ENCODE results near the gene KIF20A.
A peak's percentile ranks its signal among the peaks of the same experiment; 100 is the strongest.
"Not testable (repeated sequence)": the region's sequence is repeated elsewhere in the genome, so short reads cannot be mapped to it uniquely, and the experiment has no call there.

The KIF20A gene

DNA sequence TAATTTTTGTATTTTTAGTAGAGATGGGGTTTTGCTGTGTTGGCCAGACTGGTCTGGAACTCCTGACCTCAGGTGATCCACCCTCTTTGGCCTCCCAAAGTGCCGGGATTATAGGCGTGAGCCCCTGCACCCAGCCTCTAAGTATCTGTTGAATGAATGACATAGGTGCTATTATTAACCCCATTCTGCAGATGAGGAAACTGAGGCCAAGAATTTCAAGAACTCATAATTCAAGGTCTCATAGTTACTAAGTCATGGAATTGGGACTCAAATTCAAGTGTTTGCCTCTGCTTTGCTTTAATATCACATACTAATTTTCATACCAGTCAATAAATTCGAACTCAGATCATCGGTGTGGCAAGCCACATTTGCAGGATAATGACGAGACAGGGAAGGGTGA lies 1.9 kb downstream of the KIF20A start:
- Histone ChIP-seq H3K36me3 (ENCODE audit: control insufficient read depth in 1 of 2, insufficient read depth in 2 of 2, low read length in 2 of 2) (peaks cover 18 to 45% of the 10 kb centered on the region in 2 donors), H3K27me3 (ENCODE audit: control insufficient read depth in 1 of 2, insufficient read depth in 2 of 2, low read length in 2 of 2) (no peaks in the 10 kb centered on the region)

DNA sequence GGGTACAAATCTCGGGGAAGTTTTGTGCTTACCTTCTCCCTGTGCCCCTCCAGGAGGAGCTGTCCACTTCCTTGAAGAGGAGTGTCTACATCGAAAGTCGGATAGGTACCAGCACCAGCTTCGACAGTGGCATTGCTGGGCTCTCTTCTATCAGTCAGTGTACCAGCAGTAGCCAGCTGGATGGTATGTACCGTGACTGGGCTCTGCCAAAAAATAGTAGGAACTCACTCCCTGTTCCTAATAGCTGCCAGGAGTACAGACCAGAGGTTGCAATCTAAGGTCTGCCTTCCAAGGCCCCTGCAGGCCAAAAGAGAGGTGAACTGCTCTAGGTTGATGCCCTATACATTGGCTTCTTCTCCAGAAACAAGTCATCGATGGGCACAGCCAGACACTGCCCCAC lies 3.9 kb downstream of the KIF20A start:
- Histone ChIP-seq H3K9ac (ENCODE audit: low read depth in 1 of 2, low read length in 2 of 2) (no peak overlapping the region), H3K9me3 (ENCODE audit: control insufficient read depth in 1 of 2, low read length in 2 of 2) (no peaks in the 10 kb centered on the region), H3K4me3 (ENCODE audit: low read depth in 1 of 2, low read length in 2 of 2) (no peak overlapping the region), H3K27ac (ENCODE audit: low read depth, low read length) (no peak overlapping the region), H3K27me3 (ENCODE audit: control insufficient read depth in 1 of 2, insufficient read depth in 2 of 2, low read length in 2 of 2) (no peaks in the 10 kb centered on the region), H3K4me1 (ENCODE audit: control insufficient read depth in 1 of 2, insufficient read depth in 2 of 2, low read length in 2 of 2) (peaks cover 9 to 14% of the 10 kb centered on the region in 2 donors), H3K36me3 (ENCODE audit: control insufficient read depth in 1 of 2, insufficient read depth in 2 of 2, low read length in 2 of 2) (peaks cover 25 to 61% of the 10 kb centered on the region in 2 donors)

More for the DNA sequence above, 1.9 kb downstream of the KIF20A start:
- Histone ChIP-seq H3K27ac (ENCODE audit: low read depth, low read length) (no peak overlapping the region), H3K9me3 (ENCODE audit: control insufficient read depth in 1 of 2, low read length in 2 of 2) (no peaks in the 10 kb centered on the region), H3K9ac (ENCODE audit: low read depth in 1 of 2, low read length in 2 of 2) (no peak overlapping the region), H3K4me1 (ENCODE audit: control insufficient read depth in 1 of 2, insufficient read depth in 2 of 2, low read length in 2 of 2) (peaks cover 15 to 20% of the 10 kb centered on the region in 2 donors), H3K4me3 (ENCODE audit: low read depth in 1 of 2, low read length in 2 of 2) (no peak overlapping the region)

DNA sequence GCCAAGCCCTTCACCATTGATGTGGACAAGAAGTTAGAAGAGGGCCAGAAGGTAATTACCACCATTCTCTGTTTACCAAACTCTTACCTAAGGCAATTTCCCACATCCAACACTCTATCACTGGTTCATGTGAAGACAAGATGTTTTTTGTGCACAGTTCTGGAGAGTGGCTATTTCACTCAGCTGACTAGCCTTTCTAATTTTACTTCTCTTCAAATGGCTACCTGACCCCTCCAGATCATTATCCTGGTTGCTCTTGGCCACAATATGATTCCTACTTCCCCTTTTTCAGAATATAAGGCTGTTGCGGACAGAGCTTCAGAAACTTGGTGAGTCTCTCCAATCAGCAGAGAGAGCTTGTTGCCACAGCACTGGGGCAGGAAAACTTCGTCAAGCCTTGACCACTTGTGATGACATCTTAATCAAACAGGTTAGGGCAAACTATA lies 7.1 kb downstream of the KIF20A start:
- Histone ChIP-seq H3K27ac (ENCODE audit: low read depth, low read length) (no peak overlapping the region), H3K9ac (ENCODE audit: low read depth in 1 of 2, low read length in 2 of 2) (no peak overlapping the region), H3K4me1 (ENCODE audit: control insufficient read depth in 1 of 2, insufficient read depth in 2 of 2, low read length in 2 of 2) (no peaks in the 10 kb centered on the region), H3K27me3 (ENCODE audit: control insufficient read depth in 1 of 2, insufficient read depth in 2 of 2, low read length in 2 of 2) (no peaks in the 10 kb centered on the region), H3K9me3 (ENCODE audit: control insufficient read depth in 1 of 2, low read length in 2 of 2) (no peaks in the 10 kb centered on the region), H3K4me3 (ENCODE audit: low read depth in 1 of 2, low read length in 2 of 2) (no peak overlapping the region), H3K36me3 (ENCODE audit: control insufficient read depth in 1 of 2, insufficient read depth in 2 of 2, low read length in 2 of 2) (peaks cover 44 to 84% of the 10 kb centered on the region in 2 donors)

DNA sequence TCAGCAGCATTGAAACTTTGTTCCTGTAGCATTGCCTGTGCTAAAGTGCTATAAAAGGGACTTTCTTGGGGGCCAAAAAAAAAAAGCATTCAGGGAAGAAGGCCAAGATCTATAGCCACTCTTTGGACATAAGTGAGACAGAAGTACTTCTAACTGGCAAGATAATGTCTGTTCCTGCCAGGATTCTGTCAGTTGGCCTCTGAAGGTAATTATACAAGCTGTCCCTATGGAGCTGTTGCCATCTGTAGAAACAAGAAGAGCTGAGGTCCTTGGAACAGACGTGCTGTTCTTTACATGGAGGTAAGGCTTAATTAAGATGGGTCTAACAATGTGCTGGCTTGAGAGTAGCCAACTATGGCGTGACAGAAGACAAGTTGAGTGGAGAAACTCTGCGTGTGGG lies 9.7 kb downstream of the KIF20A start:
- no peaks in the 10 kb centered on the region for H3K27me3 ChIP-seq (ENCODE audit: control insufficient read depth in 1 of 2, insufficient read depth in 2 of 2, low read length in 2 of 2)
- no peaks in the 10 kb centered on the region for H3K9me3 ChIP-seq (ENCODE audit: control insufficient read depth in 1 of 2, low read length in 2 of 2)
- H3K9ac ChIP-seq (ENCODE audit: low read depth in 1 of 2, low read length in 2 of 2) = no peak overlapping the region
- no peak overlapping the region for H3K27ac ChIP-seq (ENCODE audit: low read depth, low read length)
- no peak overlapping the region for H3K4me3 ChIP-seq (ENCODE audit: low read depth in 1 of 2, low read length in 2 of 2)
- H3K4me1 ChIP-seq (ENCODE audit: control insufficient read depth in 1 of 2, insufficient read depth in 2 of 2, low read length in 2 of 2) = no peaks in the 10 kb centered on the region
- peaks cover 50 to 82% of the 10 kb centered on the region in 2 donors for H3K36me3 ChIP-seq (ENCODE audit: control insufficient read depth in 1 of 2, insufficient read depth in 2 of 2, low read length in 2 of 2)

DNA sequence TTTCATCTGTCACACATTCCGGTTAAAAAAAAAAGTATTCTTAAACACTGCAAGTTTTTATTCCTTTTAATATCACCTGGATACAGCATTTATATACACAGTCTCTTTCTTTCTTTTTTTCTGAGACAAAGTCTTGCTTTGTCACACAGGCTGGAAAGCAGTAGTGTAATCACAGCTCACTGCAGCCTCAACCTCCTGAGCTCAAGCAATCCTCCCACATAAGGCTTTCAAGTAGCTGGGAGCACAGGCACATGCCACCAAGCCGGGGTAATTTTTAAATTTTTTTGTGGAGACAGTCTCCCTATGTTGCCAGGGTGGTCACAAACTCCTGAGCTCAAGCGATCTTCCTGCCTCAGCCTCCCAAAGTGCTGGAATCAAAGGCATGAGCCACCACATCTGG lies 13.9 kb downstream of the KIF20A start:
- Histone ChIP-seq H3K4me3 (ENCODE audit: low read depth in 1 of 2, low read length in 2 of 2) (no peak overlapping the region), H3K9me3 (ENCODE audit: control insufficient read depth in 1 of 2, low read length in 2 of 2) (no peaks in the 10 kb centered on the region), H3K27me3 (ENCODE audit: control insufficient read depth in 1 of 2, insufficient read depth in 2 of 2, low read length in 2 of 2) (no peaks in the 10 kb centered on the region), H3K4me1 (ENCODE audit: control insufficient read depth in 1 of 2, insufficient read depth in 2 of 2, low read length in 2 of 2) (no peaks in the 10 kb centered on the region), H3K27ac (ENCODE audit: low read depth, low read length) (no peak overlapping the region), H3K36me3 (ENCODE audit: control insufficient read depth in 1 of 2, insufficient read depth in 2 of 2, low read length in 2 of 2) (peaks cover 32 to 53% of the 10 kb centered on the region in 2 donors), H3K9ac (ENCODE audit: low read depth in 1 of 2, low read length in 2 of 2) (no peak overlapping the region)

DNA sequence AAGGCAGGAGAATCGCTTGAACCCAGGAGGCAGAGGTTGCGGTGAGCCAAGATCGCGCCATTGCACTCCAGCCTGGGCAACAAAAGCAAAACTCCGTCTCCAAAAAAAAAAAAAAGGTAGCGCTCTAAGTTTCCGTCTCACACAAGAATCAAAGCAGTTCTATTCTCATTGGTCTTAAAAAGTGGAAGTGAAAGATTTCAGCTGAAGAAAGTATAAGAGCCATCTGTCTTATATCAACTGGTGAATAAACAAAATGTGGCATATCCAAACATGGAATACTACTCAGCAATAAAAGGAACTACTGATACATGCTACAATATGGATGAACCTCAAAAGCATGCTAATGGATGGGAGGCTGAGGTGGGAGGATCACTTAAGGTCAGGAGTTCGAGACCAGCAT lies 14.9 kb downstream of the KIF20A start:
- H3K9ac ChIP-seq (ENCODE audit: low read depth in 1 of 2, low read length in 2 of 2); H3K4me3 ChIP-seq (ENCODE audit: low read depth in 1 of 2, low read length in 2 of 2); H3K27me3 ChIP-seq (ENCODE audit: control insufficient read depth in 1 of 2, insufficient read depth in 2 of 2, low read length in 2 of 2); H3K9me3 ChIP-seq (ENCODE audit: control insufficient read depth in 1 of 2, low read length in 2 of 2); H3K4me1 ChIP-seq (ENCODE audit: control insufficient read depth in 1 of 2, insufficient read depth in 2 of 2, low read length in 2 of 2); H3K27ac ChIP-seq (ENCODE audit: low read depth, low read length): not testable (repeated sequence)
- peaks cover 27 to 53% of the 10 kb centered on the region in 2 donors for H3K36me3 ChIP-seq (ENCODE audit: control insufficient read depth in 1 of 2, insufficient read depth in 2 of 2, low read length in 2 of 2)

DNA sequence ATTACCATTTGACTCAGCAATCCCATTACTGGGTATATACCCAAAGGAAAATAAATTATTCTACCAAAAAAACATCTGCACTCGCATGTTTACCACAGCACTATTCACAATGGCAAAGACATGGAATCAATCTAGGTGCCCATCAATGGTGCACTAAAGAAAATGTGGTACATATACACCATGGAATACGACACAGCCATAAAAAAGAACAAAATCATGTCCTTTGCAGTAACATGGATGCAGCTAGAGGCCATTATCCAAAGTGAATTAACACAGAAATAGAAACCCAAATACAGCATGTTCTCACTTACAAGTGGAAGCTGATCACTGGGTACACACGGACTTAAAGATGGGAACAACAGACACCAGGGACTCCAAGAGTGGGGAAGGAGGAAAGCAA lies 32.1 kb downstream of the KIF20A start:
- Histone ChIP-seq H3K9me3 (ENCODE audit: control insufficient read depth in 1 of 2, low read length in 2 of 2) (no peaks in the 10 kb centered on the region), H3K27me3 (ENCODE audit: control insufficient read depth in 1 of 2, insufficient read depth in 2 of 2, low read length in 2 of 2) (no peaks in the 10 kb centered on the region), H3K36me3 (ENCODE audit: control insufficient read depth in 1 of 2, insufficient read depth in 2 of 2, low read length in 2 of 2) (peaks cover 0 to 7% of the 10 kb centered on the region in 2 donors), H3K4me3 (ENCODE audit: low read depth in 1 of 2, low read length in 2 of 2) (no peak overlapping the region), H3K4me1 (ENCODE audit: control insufficient read depth in 1 of 2, insufficient read depth in 2 of 2, low read length in 2 of 2) (peaks cover 6 to 18% of the 10 kb centered on the region in 2 donors), H3K9ac (ENCODE audit: low read depth in 1 of 2, low read length in 2 of 2) (no peak overlapping the region), H3K27ac (ENCODE audit: low read depth, low read length) (no peak overlapping the region)

DNA sequence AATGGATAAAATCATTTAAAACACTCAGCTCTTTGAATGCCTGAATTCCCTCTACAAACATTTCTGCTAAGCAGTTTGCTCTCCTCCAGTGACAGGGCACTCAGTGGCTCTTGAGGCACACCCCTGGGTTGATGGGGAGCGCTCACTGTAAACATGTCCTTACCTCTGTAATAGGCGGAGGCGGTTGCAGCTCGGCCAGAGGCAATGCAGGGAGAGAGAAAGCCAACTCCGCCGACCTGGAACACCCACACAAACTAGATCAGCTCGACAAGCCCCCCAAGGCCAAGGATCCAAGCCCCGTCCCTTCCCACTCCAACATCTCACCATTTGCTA lies 33.9 kb downstream of the KIF20A start:
- H3K36me3 ChIP-seq (ENCODE audit: control insufficient read depth in 1 of 2, insufficient read depth in 2 of 2, low read length in 2 of 2) = peaks cover 0 to 4% of the 10 kb centered on the region in 2 donors
- peak overlapping the region; percentile 91 to 100 for H3K4me3 ChIP-seq (ENCODE audit: low read depth in 1 of 2, low read length in 2 of 2)
- no peaks in the 10 kb centered on the region for H3K27me3 ChIP-seq (ENCODE audit: control insufficient read depth in 1 of 2, insufficient read depth in 2 of 2, low read length in 2 of 2)
- H3K4me1 ChIP-seq (ENCODE audit: control insufficient read depth in 1 of 2, insufficient read depth in 2 of 2, low read length in 2 of 2) = peaks cover 6 to 18% of the 10 kb centered on the region in 2 donors
- no peak overlapping the region for H3K27ac ChIP-seq (ENCODE audit: low read depth, low read length)
- peak overlapping the region; percentile 77 to 99 for H3K9ac ChIP-seq (ENCODE audit: low read depth in 1 of 2, low read length in 2 of 2)
- H3K9me3 ChIP-seq (ENCODE audit: control insufficient read depth in 1 of 2, low read length in 2 of 2) = no peaks in the 10 kb centered on the region

DNA sequence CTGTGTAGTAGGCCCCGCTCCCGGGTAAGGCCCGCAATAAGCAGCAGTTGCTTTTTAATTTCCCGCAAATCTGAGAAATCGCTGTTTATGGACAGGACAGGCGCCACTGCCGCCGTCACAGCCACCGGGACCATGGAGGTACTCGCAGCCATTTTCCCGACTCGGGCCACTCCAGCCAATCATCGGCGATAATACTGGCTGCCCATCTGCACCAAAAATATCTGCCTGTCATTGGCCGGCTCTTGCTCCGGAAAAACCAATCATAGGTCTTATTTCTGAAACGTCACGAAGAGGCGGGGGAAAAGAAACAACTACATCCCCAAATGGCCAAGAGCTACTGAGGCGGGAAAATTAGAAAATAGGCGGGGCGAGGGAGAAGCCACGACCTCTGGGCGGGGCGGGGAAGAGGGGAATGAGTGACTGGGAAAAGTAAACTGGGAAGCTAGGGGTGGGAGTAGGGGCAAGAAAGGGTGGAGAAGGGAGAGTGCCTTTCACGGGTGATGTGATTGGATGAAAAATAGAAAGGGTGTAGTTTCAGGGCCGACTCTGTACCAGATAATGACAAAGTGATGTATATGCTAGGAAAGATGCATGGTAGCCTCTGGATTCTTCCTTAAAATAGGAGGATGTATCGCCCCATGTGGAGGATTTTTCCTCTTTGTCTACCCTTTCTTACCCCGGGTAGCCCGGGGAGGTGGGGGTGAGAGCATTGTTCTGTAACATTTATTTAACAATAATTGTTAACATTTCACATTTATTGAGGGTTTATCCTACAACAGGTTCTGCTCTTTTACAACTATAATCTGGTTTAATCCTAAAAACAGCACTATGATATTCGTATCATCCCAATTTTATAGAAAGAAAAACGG lies 34.5 kb downstream of the KIF20A start, which contains the start of gene CDC23:
TSS of gene CDC23 (minus strand) at position 163 of the 869 bp plus-strand sequence. CDS start at position 152, 11 bp downstream.
- peak within 1 kb of the TSS; percentile 77 to 99 for H3K9ac ChIP-seq (ENCODE audit: low read depth in 1 of 2, low read length in 2 of 2)
- H3K4me3 ChIP-seq (ENCODE audit: low read depth in 1 of 2, low read length in 2 of 2) = peak within 1 kb of the TSS; percentile 91 to 100
- peaks cover 0 to 4% of the 10 kb centered on the region in 2 donors for H3K36me3 ChIP-seq (ENCODE audit: control insufficient read depth in 1 of 2, insufficient read depth in 2 of 2, low read length in 2 of 2)
- peaks cover 6 to 18% of the 10 kb centered on the region in 2 donors for H3K4me1 ChIP-seq (ENCODE audit: control insufficient read depth in 1 of 2, insufficient read depth in 2 of 2, low read length in 2 of 2)
- H3K9me3 ChIP-seq (ENCODE audit: control insufficient read depth in 1 of 2, low read length in 2 of 2) = no peaks in the 10 kb centered on the region
- H3K27ac ChIP-seq (ENCODE audit: low read depth, low read length) = no peak within 1 kb of the TSS
- H3K27me3 ChIP-seq (ENCODE audit: control insufficient read depth in 1 of 2, insufficient read depth in 2 of 2, low read length in 2 of 2) = no peaks in the 10 kb centered on the region

DNA sequence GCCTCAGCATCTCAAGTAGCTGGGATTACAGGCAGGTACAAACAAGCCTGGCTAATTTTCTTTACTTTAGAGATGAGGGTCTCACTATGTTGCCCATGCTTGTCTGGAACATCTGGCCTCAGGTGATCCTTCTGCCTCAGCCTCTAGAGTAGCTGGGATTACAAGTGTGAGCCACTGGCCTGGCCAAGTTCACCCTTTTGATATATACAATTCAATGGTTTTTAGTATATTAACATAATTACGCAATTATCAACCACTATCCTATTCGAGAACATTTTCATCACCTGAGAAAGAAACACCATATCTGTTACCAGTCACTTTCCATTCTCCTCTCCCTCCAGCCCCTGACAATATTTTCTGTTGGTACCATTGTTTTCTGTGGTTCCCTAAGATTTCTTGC lies 37.9 kb downstream of the KIF20A start:
- peaks cover 4 to 12% of the 10 kb centered on the region in 2 donors for H3K4me1 ChIP-seq (ENCODE audit: control insufficient read depth in 1 of 2, insufficient read depth in 2 of 2, low read length in 2 of 2)
- no peaks in the 10 kb centered on the region for H3K27me3 ChIP-seq (ENCODE audit: control insufficient read depth in 1 of 2, insufficient read depth in 2 of 2, low read length in 2 of 2)
- no peak overlapping the region for H3K9ac ChIP-seq (ENCODE audit: low read depth in 1 of 2, low read length in 2 of 2)
- H3K4me3 ChIP-seq (ENCODE audit: low read depth in 1 of 2, low read length in 2 of 2) = no peak overlapping the region
- no peaks in the 10 kb centered on the region for H3K9me3 ChIP-seq (ENCODE audit: control insufficient read depth in 1 of 2, low read length in 2 of 2)
- no peaks in the 10 kb centered on the region for H3K36me3 ChIP-seq (ENCODE audit: control insufficient read depth in 1 of 2, insufficient read depth in 2 of 2, low read length in 2 of 2)
- no peak overlapping the region for H3K27ac ChIP-seq (ENCODE audit: low read depth, low read length)
